Skeletal muscle tissue (tissue), 4 donors: ENCODE data around the gene ITGB1. TPM values are rescaled to one million over a fixed set of nuclear protein-coding genes. Genes with fewer than 3 reads are reported as not detected.

Experiments
- H3K27ac ChIP-seq: one replicate; pipeline ENCODE4 v1.7.0; 2013; ENCODE audit warnings: mild to moderate bottlenecking, low read depth, low read length, inconsistent platforms
- H3K27me3 ChIP-seq, 3 donors: one replicate each; pipeline ENCODE4 v1.7.0; 2013; ENCODE audit warnings: low read length in 3 of 3; ENCODE audit not compliant: control insufficient read depth in 3 of 3, insufficient read depth in 3 of 3
- H3K36me3 ChIP-seq, 3 donors: one replicate each; pipeline ENCODE4 v1.7.0; 2013; ENCODE audit warnings: low read length in 3 of 3; ENCODE audit not compliant: control insufficient read depth in 3 of 3, insufficient read depth in 3 of 3
- H3K4me1 ChIP-seq, 3 donors: one replicate each; pipeline ENCODE4 v1.7.0; 2013; ENCODE audit warnings: low read length in 3 of 3, mild to moderate bottlenecking in 3 of 3; ENCODE audit not compliant: control insufficient read depth in 3 of 3, insufficient read depth in 3 of 3
- H3K4me3 ChIP-seq, 3 donors: one replicate each; pipeline ENCODE4 v1.7.0; 2013; ENCODE audit warnings: low read length in 3 of 3
- H3K9ac ChIP-seq, 3 donors: one replicate each; pipeline ENCODE4 v1.7.0; 2013; ENCODE audit warnings: low read length in 3 of 3, mild to moderate bottlenecking in 3 of 3, moderate library complexity in 2 of 3, low read depth in 1 of 3
- H3K9me3 ChIP-seq, 3 donors: one replicate each; pipeline ENCODE4 v1.7.0; 2013; ENCODE audit warnings: low read length in 3 of 3; ENCODE audit not compliant: control insufficient read depth in 3 of 3
- total RNA-seq: library from RNA; depleted of rRNA; stranded (reverse); fragments of >200 nt; gene quantifications from one replicate; pipeline ENCODE4 v1.2.3, GENCODE V29; 2014
- donor health status: Osteomylitis.

ITGB1 gene
- total RNA-seq, 1 donor from 2014 or later: 363 TPM

GRCh38 chr10:32940321-32941301 is 17.4 kb downstream of the ITGB1 start:
- Histone ChIP-seq H3K27me3 (no peaks in the 10 kb centered on the region), H3K4me3 (no peak overlapping the region), H3K9ac (no peak overlapping the region), H3K9me3 (no peaks in the 10 kb centered on the region), H3K4me1 (peaks cover 51 to 58% (median 53%) of the 10 kb centered on the region in 3 donors), H3K27ac (peak overlapping the region; percentile 38), H3K36me3 (no peaks in the 10 kb centered on the region)

- Histone ChIP-seq H3K9me3 (no peaks in the 10 kb centered on the region), H3K27ac (peak overlapping the region; percentile 58), H3K36me3 (peaks cover 2 to 6% (median 2%) of the 10 kb centered on the region in 3 donors), H3K9ac (no peak overlapping the region), H3K27me3 (no peaks in the 10 kb centered on the region), H3K4me3 (peak overlapping the region; percentile 24 to 60 (median 52)), H3K4me1 (peaks cover 51 to 56% (median 55%) of the 10 kb centered on the region in 3 donors)
Observed at GRCh38 chr10:32939296-32940111, 18.5 kb downstream of the ITGB1 start.

- H3K36me3 ChIP-seq: peaks cover 2 to 10% (median 2%) of the 10 kb centered on the region in 3 donors
- H3K4me3 ChIP-seq: peak overlapping the region; percentile 24 to 60 (median 52)
- H3K9ac ChIP-seq: peak overlapping the region; percentile 14 to 51 (median 20)
- peaks cover 48 to 51% (median 49%) of the 10 kb centered on the region in 3 donors for H3K4me1 ChIP-seq
- no peaks in the 10 kb centered on the region for H3K9me3 ChIP-seq
- H3K27ac ChIP-seq: peak overlapping the region; percentile 58
- H3K27me3 ChIP-seq: no peaks in the 10 kb centered on the region
Observed at GRCh38 chr10:32938554-32939061, 19.4 kb downstream of the ITGB1 start.

GRCh38 chr10:32937911-32938424 is 20.1 kb downstream of the ITGB1 start:
- Histone ChIP-seq H3K36me3 (peaks cover 2 to 10% (median 2%) of the 10 kb centered on the region in 3 donors), H3K27me3 (no peaks in the 10 kb centered on the region), H3K9me3 (no peaks in the 10 kb centered on the region), H3K27ac (peak overlapping the region; percentile 58), H3K4me3 (peak overlapping the region; percentile 24 to 60 (median 52)), H3K9ac (peak overlapping the region in 1 of 3 donors; percentile 20), H3K4me1 (peaks cover 46 to 48% (median 47%) of the 10 kb centered on the region in 3 donors)

GRCh38 chr10:32932225-32932729 is 25.8 kb downstream of the ITGB1 start:
- Histone ChIP-seq H3K9ac (no peak overlapping the region), H3K36me3 (peaks cover 5 to 19% (median 12%) of the 10 kb centered on the region in 3 donors), H3K27me3 (no peaks in the 10 kb centered on the region), H3K4me3 (no peak overlapping the region), H3K27ac (no peak overlapping the region), H3K9me3 (no peaks in the 10 kb centered on the region), H3K4me1 (peaks cover 0 to 2% (median 0%) of the 10 kb centered on the region in 3 donors)

- Histone ChIP-seq H3K36me3 (peaks cover 7 to 24% (median 17%) of the 10 kb centered on the region in 3 donors), H3K27ac (no peak overlapping the region), H3K4me1 (peaks cover 0 to 2% (median 0%) of the 10 kb centered on the region in 3 donors), H3K4me3 (no peak overlapping the region), H3K9me3 (no peaks in the 10 kb centered on the region), H3K27me3 (no peaks in the 10 kb centered on the region), H3K9ac (no peak overlapping the region)
Observed at GRCh38 chr10:32931593-32931992, 26.4 kb downstream of the ITGB1 start.

GRCh38 chr10:32930036-32930435 is 28.0 kb downstream of the ITGB1 start:
- no peaks in the 10 kb centered on the region for H3K27me3 ChIP-seq
- no peak overlapping the region for H3K4me3 ChIP-seq
- no peaks in the 10 kb centered on the region for H3K9me3 ChIP-seq
- H3K4me1 ChIP-seq: peaks cover 0 to under 1% (median 0%) of the 10 kb centered on the region in 3 donors
- H3K27ac ChIP-seq: no peak overlapping the region
- H3K36me3 ChIP-seq: peaks cover 18 to 36% (median 31%) of the 10 kb centered on the region in 3 donors
- H3K9ac ChIP-seq: no peak overlapping the region

GRCh38 chr10:32929634-32930033 is 28.4 kb downstream of the ITGB1 start:
- Histone ChIP-seq H3K4me1 (no peaks in the 10 kb centered on the region), H3K4me3 (no peak overlapping the region), H3K27me3 (no peaks in the 10 kb centered on the region), H3K9me3 (no peaks in the 10 kb centered on the region), H3K9ac (peak overlapping the region in 1 of 3 donors; percentile 3), H3K36me3 (peaks cover 17 to 32% (median 31%) of the 10 kb centered on the region in 3 donors), H3K27ac (no peak overlapping the region)

GRCh38 chr10:32927750-32928149 is 30.3 kb downstream of the ITGB1 start:
- Histone ChIP-seq H3K36me3 (peaks cover 17 to 38% (median 36%) of the 10 kb centered on the region in 3 donors), H3K27ac (no peak overlapping the region)

More at GRCh38 chr10:32927750-32928149, 30.3 kb downstream of the ITGB1 start:
- no peak overlapping the region for H3K4me3 ChIP-seq
- H3K9me3 ChIP-seq: no peaks in the 10 kb centered on the region
- H3K27me3 ChIP-seq: no peaks in the 10 kb centered on the region
- H3K4me1 ChIP-seq: no peaks in the 10 kb centered on the region
- no peak overlapping the region for H3K9ac ChIP-seq
